ENCODE results near the gene PRKG1. TPM values are rescaled to one million over a fixed set of nuclear protein-coding genes. Genes with fewer than 3 reads are reported as not detected.

The PRKG1 gene
- total RNA-seq, 2 donors from 2014 or later, result 145 to 381 TPM

DNA sequence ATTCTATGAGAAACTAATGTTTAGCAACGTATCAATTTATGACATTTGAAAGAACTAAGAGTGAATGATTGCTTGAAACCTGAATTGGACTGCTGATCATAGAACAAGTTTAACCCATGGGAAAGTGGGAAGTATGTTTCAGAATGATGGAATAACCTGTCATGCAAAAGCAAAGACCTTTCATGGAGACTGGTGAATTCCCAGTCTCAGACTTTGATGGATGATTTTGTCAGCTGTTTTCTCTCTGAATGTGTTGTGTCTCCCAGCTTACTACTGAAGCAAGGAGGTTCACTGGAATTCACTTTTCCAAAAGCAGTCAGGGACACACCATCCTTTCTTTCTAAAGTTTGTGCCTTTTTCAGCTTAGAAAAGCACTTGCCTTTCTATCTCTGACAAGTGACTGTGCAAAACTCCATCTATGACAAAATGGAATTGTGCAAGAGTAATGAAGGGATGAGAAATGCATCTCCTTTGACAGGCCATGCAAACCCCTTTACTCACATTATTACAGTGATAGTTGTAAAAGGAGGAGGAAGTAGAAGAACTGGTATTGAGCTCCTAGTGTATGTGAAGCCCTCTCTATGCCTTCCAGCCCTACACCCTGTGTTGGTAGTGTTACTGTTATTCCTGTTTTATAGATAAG is 176.1 kb downstream of the PRKG1 start:
- TF ChIP-seq, protein P1, sequence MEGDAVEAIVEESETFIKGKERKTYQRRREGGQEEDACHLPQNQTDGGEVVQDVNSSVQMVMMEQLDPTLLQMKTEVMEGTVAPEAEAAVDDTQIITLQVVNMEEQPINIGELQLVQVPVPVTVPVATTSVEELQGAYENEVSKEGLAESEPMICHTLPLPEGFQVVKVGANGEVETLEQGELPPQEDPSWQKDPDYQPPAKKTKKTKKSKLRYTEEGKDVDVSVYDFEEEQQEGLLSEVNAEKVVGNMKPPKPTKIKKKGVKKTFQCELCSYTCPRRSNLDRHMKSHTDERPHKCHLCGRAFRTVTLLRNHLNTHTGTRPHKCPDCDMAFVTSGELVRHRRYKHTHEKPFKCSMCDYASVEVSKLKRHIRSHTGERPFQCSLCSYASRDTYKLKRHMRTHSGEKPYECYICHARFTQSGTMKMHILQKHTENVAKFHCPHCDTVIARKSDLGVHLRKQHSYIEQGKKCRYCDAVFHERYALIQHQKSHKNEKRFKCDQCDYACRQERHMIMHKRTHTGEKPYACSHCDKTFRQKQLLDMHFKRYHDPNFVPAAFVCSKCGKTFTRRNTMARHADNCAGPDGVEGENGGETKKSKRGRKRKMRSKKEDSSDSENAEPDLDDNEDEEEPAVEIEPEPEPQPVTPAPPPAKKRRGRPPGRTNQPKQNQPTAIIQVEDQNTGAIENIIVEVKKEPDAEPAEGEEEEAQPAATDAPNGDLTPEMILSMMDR (IDR thresholded peaks at IDR 0.05), result no peak
- Histone ChIP-seq H3K4me1 (ENCODE audit: control insufficient read depth in 1 of 2, low read depth in 2 of 2) (peaks cover 30 to 64% of the 10 kb centered on the region in 2 donors), H3K9me3 (no peaks in the 10 kb centered on the region), H3K36me3 (no peaks in the 10 kb centered on the region), H3K27me3 (replicated peaks; ENCODE audit: insufficient read depth) (no peaks in the 10 kb centered on the region), H3K4me3 (no peak overlapping the region), H3K27ac (peak overlapping the region in 1 of 2 donors; percentile 25)
- DNase-seq (ENCODE audit: low spot score) (no peak), ATAC-seq (ENCODE audit: insufficient number of reproducible peaks, low FRiP score, low read depth) (no peak)

DNA sequence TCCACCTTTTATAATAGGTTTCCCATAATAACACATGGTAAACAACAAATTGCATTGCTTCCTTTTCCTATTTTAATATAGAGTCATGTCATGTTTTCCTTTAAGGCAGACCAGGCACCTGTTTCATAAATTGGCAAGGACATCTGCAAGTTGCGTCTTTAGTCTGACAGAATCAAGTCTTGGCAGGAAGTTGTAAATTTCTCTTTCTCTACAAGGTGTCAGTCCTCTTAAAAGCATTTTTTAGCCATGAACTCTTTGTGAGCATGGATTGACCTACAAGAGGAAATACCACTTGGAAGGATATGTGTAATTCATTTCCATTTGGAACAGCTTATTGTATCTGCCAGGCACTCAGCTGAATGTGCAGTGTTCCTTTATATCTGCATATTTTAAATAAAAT is 176.8 kb downstream of the PRKG1 start:
- ATAC-seq (ENCODE audit: insufficient number of reproducible peaks, low FRiP score, low read depth) (no peak), DNase-seq (ENCODE audit: low spot score) (no peak)
- H3K36me3 ChIP-seq, result no peaks in the 10 kb centered on the region
- TF ChIP-seq, protein P1 (IDR thresholded peaks at IDR 0.05), result no peak
- peaks cover 27 to 65% of the 10 kb centered on the region in 2 donors for H3K4me1 ChIP-seq (ENCODE audit: control insufficient read depth in 1 of 2, low read depth in 2 of 2)
- H3K9me3 ChIP-seq, result no peaks in the 10 kb centered on the region
- no peak overlapping the region for H3K4me3 ChIP-seq
- H3K27me3 ChIP-seq (replicated peaks; ENCODE audit: insufficient read depth), result no peaks in the 10 kb centered on the region
- H3K27ac ChIP-seq, result peak overlapping the region in 1 of 2 donors; percentile 25

DNA sequence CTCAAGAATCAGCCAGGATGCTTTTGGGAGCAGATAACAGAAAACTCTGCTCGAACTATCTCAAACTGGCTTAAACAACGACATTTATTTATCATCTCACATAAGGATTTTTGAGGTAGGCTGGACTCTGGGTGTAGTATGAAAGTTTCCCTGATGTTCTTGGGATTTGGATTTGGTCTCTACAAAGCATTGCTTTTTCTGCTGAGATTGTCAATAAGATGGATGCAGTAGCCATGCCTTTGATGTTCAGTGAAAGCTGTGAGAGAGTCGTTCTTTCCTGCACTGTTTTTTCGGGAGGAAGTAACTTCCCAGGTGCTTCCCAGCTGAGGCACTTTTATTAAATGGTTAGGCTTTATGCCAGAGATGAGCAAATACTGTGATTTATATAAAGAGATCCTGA is 181.1 kb downstream of the PRKG1 start:
- no peak for DNase-seq (ENCODE audit: low spot score)
- Histone ChIP-seq H3K27me3 (replicated peaks; ENCODE audit: insufficient read depth) (no peaks in the 10 kb centered on the region), H3K9me3 (no peaks in the 10 kb centered on the region), H3K36me3 (no peaks in the 10 kb centered on the region), H3K27ac (no peak overlapping the region), H3K4me3 (no peak overlapping the region), H3K4me1 (ENCODE audit: control insufficient read depth in 1 of 2, low read depth in 2 of 2) (peaks cover 16 to 84% of the 10 kb centered on the region in 2 donors)
- TF ChIP-seq, protein P1 (IDR thresholded peaks at IDR 0.05), result no peak
- ATAC-seq (ENCODE audit: insufficient number of reproducible peaks, low FRiP score, low read depth), result no peak

DNA sequence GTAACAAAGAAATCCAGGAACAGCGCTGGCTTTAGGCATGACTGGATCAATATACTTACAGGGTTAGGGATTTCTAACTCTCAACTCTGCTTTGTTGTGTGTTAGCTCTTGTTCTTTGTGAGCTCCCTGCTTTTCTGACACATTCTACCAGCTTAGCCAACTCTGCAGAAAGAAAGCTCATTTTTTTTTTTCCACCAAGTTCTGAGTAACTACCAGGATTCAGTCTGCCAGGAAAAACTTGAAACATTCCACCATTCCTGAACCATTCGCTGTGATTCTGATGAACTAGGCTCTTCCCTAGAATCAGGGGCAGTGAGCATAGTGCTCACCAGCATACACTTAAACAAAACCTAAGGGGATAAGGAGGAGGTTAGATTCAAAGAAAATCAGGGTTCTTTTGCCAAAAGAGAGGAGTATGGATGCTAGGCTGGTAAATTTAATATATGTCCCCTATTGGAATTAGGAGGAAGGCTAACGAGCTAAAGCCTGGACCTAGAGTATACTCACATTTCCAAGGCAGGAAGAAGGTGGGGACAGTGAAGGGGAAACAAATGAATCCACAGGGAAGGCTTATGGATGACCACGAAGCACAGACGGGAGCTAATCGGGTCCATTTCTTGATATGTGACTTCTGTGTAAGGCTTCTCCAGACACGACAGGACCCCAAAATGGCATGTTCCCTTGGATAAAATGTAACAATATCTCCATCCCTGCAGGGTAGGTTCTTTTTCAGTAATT is 183.4 kb downstream of the PRKG1 start:
- Histone ChIP-seq H3K27me3 (replicated peaks; ENCODE audit: insufficient read depth) (no peaks in the 10 kb centered on the region), H3K9me3 (no peaks in the 10 kb centered on the region), H3K4me3 (peak overlapping the region; percentile 12), H3K36me3 (no peaks in the 10 kb centered on the region), H3K4me1 (ENCODE audit: control insufficient read depth in 1 of 2, low read depth in 2 of 2) (peaks cover 8 to 75% of the 10 kb centered on the region in 2 donors), H3K27ac (peak overlapping the region; percentile 64 to 66)
- ATAC-seq (ENCODE audit: insufficient number of reproducible peaks, low FRiP score, low read depth) (peak; percentile 47), DNase-seq (ENCODE audit: low spot score) (no peak)
- TF ChIP-seq, protein P1 (IDR thresholded peaks at IDR 0.05), result no peak

DNA sequence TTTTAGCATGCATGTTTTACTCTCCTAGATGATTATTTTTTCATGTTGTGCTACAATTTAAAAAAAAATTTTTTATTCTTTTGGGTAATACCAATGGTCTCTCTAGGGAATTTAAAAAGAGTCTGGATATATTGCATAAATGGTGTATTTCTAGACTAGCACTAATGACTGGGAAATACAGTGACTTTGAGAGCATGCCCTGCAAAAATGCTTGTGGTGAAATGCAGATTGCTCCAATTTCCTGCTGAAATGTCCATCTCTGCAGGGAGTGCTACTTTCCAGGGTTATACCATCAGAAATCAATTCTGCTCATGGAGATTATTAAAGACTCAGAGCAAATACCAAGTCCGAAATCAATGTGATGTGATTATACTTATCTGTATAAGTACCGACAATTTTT is 186.1 kb downstream of the PRKG1 start:
- H3K9me3 ChIP-seq, result no peaks in the 10 kb centered on the region
- ATAC-seq (ENCODE audit: insufficient number of reproducible peaks, low FRiP score, low read depth) (no peak), DNase-seq (ENCODE audit: low spot score) (no peak)
- H3K4me1 ChIP-seq (ENCODE audit: control insufficient read depth in 1 of 2, low read depth in 2 of 2), result peaks cover 14 to 82% of the 10 kb centered on the region in 2 donors
- H3K36me3 ChIP-seq, result no peaks in the 10 kb centered on the region
- no peak overlapping the region for H3K4me3 ChIP-seq
- H3K27ac ChIP-seq, result no peak overlapping the region
- H3K27me3 ChIP-seq (replicated peaks; ENCODE audit: insufficient read depth), result no peaks in the 10 kb centered on the region
- TF ChIP-seq, protein P1 (IDR thresholded peaks at IDR 0.05), result no peak

Measured in thoracic aorta (tissue), 2 donors.